HG02938 (cell line): ENCODE data around the gene SERBP1.
"Not testable (repeated sequence)": the region's sequence is repeated elsewhere in the genome, so short reads cannot be mapped to it uniquely, and the experiment has no call there.

Experiments
- ATAC-seq: cut with Tn5 transposase; IDR thresholded peaks from one replicate; pipeline ENCODE4 v1.9.1; 2021; ENCODE audit warnings: mild to moderate bottlenecking, moderate library complexity; ENCODE audit not compliant: unreplicated experiment

Gene SERBP1

DNA sequence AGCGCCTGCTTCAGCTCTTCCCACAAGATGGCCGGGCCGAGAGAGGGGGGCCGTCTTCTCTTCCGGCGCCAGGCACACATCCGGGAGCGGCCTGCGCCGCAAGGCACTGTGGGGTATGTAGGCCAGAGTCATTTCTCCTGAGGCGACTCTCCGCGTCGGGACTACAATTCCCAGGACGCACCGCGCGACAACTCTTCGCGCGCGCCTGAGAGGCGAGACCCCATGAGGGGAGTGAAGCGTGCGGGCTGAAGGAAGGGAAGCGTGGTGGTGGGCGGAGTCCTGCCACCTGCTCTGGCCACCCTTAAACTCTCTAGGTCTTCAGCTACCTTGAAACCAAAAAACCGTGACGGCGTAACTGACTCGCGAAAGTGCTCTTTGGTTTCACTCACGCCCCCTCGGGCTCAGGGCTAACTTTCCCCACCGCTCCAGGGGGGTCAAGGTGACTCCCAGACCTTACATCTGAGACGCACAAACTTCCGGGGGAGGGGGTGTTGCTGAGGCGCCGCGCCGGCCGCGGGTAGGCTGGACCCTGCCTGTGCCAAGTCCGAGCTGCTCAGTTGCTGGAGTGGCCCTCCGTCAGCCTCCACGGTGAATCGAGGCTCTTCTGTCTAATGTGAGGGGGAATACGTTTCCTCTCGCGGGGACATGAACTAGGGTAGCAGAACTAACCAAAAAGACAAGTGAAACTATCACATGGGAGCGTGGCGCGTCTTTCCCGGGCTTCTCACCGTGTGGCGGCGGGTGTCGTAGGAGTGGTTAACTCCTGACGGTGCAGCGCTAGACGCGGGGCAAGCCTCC lies at the start of gene SERBP1:
Gene SERBP1, minus strand, starts transcription at position 45 of the 798 bp plus-strand sequence. CDS start 102 bp downstream, outside the sequence.
- ATAC-seq, result peak; percentile 89

DNA sequence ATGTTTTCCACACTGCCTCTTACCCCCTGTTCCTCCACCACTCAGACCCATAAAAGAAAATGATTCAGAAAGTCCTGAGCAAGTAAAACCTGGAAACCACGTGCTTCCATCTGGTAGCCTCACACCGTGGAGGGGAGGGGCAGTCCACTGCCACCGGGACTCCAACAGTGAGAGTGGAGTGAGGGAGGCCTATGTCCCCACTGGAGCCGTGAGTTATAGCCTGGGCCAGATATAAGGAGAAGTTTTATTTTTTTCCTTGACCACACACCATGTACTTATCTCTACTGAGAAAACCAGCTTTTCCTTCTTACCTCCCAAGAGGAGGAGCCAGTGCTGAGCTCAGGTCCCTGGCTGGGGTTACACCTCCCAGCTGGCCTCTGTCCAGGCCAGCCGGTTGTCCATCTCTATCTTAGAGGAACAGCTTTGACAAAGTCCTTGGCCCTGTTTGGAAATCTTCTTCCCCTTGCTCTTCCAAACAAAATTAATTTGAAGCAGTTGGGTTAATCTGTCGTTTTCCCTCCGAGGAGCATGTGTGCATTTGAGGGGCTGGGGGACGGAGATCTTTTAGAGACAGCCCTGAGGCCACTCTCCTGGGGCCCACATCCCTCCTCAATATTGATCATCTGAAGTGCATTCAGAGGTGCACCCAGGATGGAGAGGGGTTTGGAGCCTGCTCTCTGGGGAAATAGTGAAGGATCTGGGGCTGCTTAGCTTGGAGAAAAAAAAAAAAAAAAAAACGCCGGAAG lies 49.1 kb upstream of the SERBP1 start:
- ATAC-seq, result no peak

DNA sequence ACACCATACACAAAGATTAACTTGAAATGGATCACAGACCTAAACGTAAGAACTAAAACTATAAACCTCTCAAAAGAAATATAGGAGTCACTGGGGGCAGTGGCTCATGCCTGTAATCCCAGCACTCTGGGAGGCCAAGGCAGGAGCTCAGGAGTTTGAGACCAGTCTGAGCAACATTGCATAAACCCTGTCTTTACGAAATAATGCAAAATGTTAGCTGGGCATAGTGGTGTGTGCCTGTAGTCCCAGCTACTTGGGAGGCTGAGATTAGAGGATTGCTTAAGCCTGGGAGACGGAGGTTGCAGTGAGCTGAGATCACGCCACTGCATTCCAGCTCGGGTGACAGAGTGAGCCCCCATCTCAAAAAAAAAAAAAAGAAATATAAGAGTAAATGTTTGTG lies 46.7 kb upstream of the SERBP1 start:
- ATAC-seq, result no peak

DNA sequence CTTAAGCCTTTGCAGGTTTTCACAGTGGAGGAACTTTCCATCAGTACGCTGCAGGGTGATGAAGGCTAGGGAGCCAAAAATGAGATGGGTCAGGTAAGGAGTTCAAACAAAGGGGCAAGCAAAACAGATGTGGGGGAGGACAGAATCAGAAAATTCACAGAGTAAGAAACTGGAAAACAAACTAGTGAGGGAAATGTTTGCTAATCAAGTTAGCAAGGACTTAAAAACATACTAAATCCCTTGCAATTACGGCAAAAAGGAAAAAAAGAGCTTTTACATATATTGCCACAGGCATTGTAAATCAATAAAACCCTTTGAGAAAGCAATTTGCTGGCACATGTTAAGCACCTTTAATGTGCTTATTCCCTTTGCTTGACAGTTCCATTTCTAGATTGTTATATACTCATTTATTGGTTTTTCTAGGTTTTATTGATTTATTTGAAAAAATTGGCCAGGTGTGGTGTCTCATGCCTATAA lies 45.8 kb upstream of the SERBP1 start:
- ATAC-seq, result no peak

DNA sequence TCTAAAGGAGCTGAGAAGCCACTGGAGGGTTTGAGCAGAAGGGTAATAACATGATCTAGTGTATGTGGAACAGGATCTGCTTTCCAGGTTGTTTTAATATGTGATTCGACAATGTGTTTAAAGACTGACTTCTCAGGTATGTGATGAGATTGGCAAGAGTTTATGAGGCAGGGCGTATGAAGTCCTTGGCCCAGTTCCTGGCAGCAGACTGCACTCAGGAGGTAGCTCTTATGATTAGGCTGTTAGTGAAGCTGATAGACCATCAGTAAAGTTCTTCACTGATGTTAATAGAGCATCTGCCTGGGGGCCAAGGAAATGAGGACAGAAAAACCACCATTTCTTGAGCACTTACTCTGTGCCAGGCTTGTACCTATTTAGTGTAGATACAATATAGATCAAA lies 41.9 kb upstream of the SERBP1 start:
- no peak for ATAC-seq

DNA sequence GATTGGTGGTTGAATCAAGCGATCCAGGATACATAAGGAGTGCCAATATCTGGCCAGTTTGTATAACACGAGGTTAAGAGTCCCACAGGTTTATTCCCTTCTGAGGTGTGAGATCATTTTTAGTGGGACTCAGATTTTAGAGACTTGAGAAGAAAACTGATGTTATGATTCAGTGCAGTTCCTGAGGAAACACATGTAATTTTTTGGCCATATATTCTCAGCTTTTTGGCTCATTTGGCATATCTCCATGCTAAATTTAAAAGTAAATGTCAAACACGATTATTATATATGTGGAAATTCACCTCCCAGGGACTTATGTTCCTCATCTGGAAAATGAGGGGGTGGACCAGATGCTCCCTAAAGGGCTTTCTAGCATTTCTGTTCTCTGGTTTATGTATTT lies 39.2 kb upstream of the SERBP1 start:
- no peak for ATAC-seq

DNA sequence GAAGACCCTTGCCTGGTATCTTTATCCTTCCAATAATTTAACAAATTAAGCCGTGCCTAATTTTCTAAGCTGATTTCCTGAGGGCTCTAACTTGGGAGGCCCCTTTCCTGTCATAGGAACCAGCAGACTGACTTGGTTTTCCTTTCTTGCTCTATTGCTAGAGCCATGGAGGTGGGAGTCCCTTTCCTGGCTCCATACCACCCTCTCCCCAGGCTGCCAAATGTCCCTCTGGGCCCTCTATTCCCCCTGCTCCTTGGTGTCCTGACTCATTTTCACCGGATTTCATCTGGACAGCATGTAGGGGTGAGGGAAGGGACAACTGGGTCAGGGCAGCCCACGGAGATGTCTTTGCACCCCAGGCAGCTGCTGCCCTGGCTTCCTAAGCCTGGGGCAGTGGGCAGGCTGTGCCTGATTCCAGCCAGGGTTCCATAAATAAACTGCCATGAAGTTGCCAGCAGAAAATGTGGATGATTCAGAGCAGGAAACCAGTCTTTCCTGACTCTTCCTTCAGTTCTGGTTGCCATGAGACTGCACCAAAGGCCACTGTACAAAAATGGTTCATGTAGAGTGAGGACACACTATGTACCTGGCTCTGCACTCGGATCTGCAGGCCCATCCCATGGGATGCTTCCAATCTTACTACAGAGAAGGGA lies 38.0 kb upstream of the SERBP1 start:
- no peak for ATAC-seq

DNA sequence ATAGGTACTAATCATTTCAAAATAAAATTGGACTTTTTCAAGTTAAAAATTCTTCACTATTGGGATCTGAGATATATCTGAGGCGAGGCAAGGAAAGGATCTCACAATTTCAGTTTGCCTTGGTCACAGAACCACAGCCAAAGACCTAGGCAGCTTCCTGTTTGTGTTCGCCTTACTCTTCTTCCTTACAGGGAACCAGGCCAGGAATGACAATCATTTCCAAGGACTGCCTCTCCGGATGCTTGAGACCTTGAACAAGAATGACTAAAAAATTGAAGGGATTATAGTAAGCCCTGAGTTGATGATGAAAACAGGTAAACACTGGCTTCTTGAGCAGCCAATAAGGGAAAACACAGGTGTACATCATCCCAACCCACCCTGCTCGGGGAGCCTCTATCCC lies 35.2 kb upstream of the SERBP1 start:
- ATAC-seq, result no peak

DNA sequence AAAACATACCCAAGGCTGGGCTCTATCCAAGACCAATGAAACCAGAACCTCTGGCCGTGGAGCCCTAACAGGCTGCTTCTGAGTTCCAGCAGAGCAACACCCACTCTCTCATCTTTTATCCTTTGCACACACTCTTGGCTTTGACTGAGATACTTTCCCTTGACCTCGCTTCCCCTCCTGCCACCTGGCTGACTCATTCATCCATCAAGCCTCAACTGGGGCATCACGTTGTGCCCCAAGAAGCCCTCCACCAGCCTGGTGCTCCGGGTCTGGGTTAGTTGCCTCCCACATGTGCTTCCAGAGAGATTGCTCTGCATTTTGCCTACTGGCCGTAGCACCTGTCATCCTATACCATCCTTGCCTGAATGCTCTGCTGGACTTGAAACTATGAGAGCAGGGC lies 34.5 kb upstream of the SERBP1 start:
- ATAC-seq, result no peak

DNA sequence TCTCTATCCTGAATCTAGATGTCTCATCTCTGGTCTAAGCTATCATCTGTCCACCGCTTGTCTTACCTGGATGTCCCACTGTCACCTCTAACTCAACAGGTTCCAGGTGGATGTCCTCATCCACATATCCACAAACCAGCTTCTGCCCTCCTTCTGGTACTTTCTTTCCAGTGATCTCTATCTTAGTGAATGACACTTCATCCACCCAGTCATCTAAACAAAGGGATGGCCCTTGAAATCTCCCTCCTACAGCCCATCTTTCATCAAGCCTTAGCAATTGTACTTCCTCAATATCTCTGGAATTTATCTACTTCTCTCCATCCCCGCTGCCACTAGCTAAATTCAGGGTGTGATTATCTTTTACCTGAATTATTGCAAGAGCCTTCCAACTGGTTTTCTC lies 33.9 kb upstream of the SERBP1 start:
- ATAC-seq, result no peak

DNA sequence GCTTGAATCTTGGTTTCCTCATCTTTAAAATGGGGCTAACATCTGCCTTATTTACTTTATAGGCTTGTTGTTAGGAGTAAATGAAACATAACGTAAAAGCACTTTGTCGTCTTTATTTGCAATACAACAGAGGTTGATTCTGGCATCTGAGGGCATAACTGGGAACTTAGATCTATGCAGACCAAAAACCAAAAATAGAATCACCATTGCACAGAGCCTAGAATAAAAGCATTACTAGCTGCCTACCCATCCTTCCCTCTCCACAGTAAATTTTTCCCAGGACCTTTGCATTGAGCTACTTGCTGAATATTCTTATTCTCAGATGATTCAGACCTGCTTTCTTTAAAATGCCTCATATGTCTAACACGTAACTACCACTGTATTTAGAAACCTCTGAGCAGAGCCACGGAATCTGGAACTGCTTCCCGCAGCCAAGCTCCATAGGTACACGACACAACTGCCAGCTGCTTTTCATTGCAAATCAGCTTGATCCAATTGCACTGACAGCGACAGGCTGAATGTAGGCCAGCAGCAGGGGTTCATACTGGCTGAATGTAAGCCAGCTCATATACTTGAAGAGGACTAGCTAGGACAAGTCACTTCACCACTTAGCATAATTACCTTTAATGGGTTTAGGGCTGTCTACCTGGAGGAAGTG lies 33.2 kb upstream of the SERBP1 start:
- ATAC-seq, result no peak

DNA sequence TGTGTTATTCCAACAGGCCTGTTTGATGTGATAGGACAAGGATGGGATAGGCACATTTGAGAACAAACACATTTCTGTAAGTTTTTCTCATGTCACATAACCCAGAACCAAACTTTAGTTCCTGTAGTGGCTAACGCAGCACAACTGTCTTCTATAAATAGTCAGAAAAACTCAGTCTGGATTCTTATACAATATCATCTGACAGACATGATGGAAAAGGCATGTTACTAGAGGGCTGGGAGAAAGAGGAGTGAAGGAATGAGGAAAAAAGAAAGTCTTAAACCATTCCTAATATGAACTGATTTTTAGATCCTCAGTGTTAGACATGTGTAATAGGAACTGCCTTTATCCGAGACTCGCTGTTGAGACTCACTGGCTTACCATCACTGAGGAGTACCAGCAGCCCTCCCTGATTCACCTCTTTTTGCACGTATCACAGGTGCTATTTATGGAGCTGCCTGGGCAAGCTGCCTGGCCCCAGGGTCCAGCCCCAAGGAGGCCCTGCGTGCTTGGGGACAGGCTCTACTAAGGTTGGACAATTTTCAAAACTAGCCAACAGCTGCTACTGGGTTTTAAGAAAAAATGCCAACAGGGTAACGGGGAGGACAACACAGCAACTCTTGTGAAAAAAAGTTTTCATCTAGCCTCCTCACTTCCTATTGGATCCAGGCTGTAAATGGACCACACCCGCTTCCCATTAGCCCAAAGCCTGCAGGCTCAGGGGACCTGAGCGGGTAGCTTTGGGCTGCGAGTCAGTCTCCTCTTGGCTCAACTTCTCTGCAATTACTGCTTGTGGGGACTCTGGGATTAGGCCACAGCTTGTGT lies 30.7 kb upstream of the SERBP1 start:
- no peak for ATAC-seq

DNA sequence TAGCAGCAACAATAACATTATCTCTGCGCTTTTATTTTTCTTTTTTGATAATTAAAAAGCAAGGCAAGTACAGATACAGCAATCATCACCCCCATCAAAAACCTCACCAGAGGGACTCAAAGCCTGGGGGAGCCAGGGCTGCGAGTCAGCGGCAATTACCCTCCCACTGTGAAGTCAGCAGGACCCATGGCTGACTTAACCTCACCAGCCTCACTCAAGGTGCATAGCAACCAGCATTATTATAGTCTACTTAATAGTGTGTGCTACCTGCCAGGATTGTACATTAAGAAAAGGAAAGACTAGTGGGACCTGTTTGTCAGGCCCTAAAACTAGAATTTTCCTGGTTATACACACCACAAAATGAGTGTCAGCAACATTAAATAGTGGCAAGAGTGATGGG lies 28.9 kb upstream of the SERBP1 start:
- ATAC-seq, result no peak

DNA sequence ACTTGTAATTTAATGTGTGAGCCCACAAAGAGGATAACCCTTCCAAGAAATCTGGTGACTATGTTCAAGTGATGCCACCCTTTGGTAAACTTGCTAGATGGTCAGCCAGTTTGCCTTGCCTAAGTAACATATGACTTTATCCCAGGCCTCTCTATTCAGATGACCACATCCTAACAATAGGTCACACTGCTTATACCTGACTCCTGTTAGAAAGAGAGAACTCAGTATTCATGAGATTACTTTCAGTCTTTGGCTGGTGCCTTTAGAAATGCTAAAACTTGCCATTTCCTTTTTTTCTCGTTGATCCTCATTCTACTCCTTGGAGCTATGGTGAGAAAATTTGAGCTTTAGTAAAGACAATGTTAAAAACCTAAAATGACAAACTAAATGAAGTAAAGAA lies 28.5 kb upstream of the SERBP1 start:
- ATAC-seq, result no peak

DNA sequence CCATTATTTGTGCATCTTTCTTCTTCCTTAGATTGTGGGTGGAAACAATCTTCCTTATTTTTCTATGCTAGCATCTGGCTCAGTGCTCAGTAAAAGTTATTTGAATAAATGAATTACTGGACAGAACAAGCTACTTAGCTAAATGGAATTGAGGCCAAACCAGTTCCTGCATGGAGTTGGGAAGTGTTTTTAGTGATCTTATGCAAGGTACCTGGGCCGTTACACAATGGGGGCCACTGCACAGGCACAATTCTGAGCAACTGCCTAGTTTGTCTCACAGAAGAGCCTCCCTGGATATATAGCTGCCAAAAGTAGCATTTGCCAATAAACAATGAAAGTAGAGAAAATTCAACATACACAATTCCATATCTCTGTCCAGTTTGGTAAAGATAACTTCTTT lies 27.0 kb upstream of the SERBP1 start:
- no peak for ATAC-seq

DNA sequence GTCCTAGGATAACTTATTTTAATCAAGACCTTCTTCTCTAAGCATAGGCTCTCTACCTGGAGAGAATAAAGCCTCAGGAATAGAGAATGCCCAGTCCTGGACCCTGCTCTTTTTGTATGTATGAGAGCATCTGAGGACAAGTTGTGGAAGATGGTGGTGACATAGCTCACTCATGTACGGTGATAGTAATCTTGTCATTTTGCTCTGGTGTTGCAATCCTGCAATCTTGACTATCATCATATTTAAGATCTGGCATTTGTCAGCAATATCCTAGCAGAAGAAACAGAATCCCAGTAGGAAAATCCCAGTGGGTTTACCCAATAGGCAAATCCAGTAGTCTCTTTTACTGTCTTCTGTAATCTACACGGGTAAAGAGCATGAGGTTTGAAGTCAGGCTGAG lies 21.6 kb upstream of the SERBP1 start:
- ATAC-seq, result no peak

DNA sequence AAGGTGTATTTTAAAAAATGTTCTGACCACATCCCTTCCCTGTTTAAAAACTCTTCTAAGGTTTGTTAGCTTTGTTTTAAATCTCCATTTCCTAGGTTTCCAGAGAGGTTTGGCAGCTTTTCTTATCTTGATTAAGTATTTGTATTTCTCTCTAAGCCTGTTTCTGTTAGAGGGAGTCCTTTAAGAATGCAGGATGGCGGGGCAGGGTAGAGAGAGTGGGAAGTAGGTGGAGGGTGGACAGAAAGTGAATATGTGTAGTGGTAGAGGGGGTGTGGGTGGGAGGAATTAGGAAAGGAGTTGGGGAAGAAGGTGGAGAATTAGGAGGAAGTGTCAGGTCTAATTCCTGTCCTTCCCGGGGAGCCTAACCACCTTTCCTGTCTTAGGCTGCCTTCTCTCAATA lies 21.2 kb upstream of the SERBP1 start:
- ATAC-seq, result no peak

DNA sequence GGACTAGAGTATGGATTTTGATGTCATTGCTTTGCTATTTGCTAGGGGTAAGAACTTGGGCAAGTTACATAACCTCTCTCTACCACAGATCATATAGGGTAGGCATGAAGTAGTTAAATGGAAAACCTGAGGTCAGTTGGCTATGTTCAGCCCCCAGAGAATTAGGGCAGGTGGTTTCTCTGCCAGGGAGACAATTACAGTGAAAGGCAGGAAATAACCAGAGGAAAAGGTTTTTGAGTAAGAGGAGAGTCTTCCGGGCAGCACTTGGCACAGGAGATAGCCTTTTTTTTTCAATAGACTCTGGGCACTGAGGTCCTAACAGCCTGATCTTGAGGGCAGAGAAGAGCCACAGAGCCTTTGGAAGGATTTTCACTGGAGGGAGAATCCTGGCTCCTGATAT lies 16.7 kb upstream of the SERBP1 start:
- ATAC-seq, result no peak

DNA sequence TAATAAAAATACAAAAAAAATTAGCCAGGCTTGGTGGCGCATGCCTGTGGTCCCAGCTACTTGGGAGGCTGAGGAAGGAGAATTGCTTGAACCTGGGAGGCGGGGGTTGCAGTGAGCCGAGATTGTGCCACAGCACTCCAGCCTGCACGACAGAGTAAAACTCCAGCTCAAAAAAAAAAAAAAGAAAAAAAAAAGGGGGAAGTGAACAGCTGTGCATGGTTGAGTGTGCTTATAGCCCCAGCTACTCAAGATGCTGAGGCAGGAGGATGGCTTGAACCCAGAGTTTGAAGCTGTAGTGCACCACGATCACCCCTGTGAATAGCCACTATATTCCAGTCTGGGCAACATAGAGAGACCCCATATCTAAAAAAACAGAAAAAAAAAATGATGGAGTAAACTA lies 15.8 kb upstream of the SERBP1 start:
- not testable (repeated sequence) for ATAC-seq

DNA sequence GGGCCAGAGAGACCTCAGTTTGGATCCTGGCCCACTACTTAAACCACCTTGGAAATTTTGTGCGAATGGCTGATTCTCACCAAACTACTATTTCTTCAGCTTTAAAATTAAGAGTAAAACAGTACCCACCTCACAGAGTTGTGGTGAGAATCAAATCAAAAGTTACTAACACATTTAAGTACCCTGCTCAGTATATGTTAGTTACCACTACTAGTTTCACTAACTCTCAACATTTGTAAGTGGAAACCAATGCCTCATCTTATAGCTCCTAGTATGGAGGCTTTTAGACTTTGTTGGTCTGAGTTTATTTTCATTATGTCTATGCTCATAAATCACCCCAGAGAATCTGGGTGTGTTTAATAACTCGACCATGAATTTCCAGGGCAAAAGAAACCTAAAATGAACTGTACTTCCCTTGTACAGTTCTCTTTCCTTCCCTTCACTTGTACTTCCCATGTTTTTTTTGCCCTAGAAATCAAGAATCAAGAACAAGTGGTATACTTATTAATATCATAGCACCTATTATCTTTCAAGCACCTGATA lies 11.6 kb upstream of the SERBP1 start:
- ATAC-seq, result peak; percentile 66
